A673 (cell line): ENCODE results near the gene KIF12. TPM values are rescaled to one million over a fixed set of nuclear protein-coding genes. Genes with fewer than 3 reads are reported as not detected.

Experiments used
- BruUV-seq: library from RNA; stranded (reverse); fragments of 400-500 nt; replicated peaks from 2 replicates; lab custom pipeline; 2021; lab: Mats Ljungman, UMichigan
- CTCF ChIA-PET: fragments of 300-600 bp; sonication (Branson Sonifier 250); formaldehyde crosslinking; loops from one replicate; lab custom pipeline; 2022; ENCODE audit warnings: antibody characterized with exemption; lab: Charles Lee
- POLR2A ChIA-PET: fragments of 300-600 bp; sonication (Branson Sonifier 250); formaldehyde crosslinking; loops from one replicate; lab custom pipeline; 2022; ENCODE audit warnings: antibody characterized with exemption; ENCODE audit not compliant: low non-redundant PET; lab: Charles Lee
- DNase-seq: peaks from one replicate; pipeline ENCODE4 v3.0.0-alpha.2; 2015; ENCODE audit warnings: low spot score
- H3K27ac ChIP-seq: fragments of 200-600 bp; sonication (generic); 2 replicates; pipeline ENCODE4 v1.5.1; 2016; ENCODE audit warnings: mixed run types, low read depth, mild to moderate bottlenecking, mixed read lengths, antibody characterized with exemption, low read length; ENCODE audit not compliant: poor library complexity, severe bottlenecking
- H3K27me3 ChIP-seq: fragments of 200-600 bp; sonication (generic); replicated peaks from 2 replicates; pipeline ENCODE4 v1.6.1; 2017; ENCODE audit warnings: mixed run types, low read depth, mild to moderate bottlenecking, mixed read lengths, antibody characterized with exemption, low read length; ENCODE audit not compliant: insufficient read depth, poor library complexity
- H3K36me3 ChIP-seq: fragments of 200-600 bp; sonication (generic); 2 replicates; pipeline ENCODE4 v1.6.1; 2016; ENCODE audit warnings: mixed run types, mild to moderate bottlenecking, mixed read lengths, antibody characterized with exemption, low read length; ENCODE audit not compliant: insufficient read depth, poor library complexity, severe bottlenecking
- H3K4me1 ChIP-seq: fragments of 200-600 bp; sonication (generic); 2 replicates; pipeline ENCODE4 v1.6.1; 2017; ENCODE audit warnings: mixed run types, mild to moderate bottlenecking, mixed read lengths, antibody characterized with exemption, low read length; ENCODE audit not compliant: insufficient read depth, poor library complexity, severe bottlenecking
- H3K4me3 ChIP-seq: fragments of 200-600 bp; sonication (generic); 2 replicates; pipeline ENCODE4 v1.5.1; 2016; ENCODE audit warnings: low read depth, mixed run types, mild to moderate bottlenecking, mixed read lengths, low read length; ENCODE audit not compliant: poor library complexity, severe bottlenecking
- H3K9me3 ChIP-seq: fragments of 200-600 bp; sonication (generic); 2 replicates; pipeline ENCODE4 v1.6.1; 2016; ENCODE audit warnings: mixed run types, low read depth, mild to moderate bottlenecking, mixed read lengths, antibody characterized with exemption, low read length; ENCODE audit not compliant: poor library complexity, severe bottlenecking
- EZH2 ChIP-seq: fragments of 200-600 bp; sonication (generic); IDR thresholded peaks from 2 replicates; pipeline ENCODE4 v1.6.1; 2017; ENCODE audit warnings: borderline replicate concordance, low read depth, mild to moderate bottlenecking, mixed read lengths, antibody characterized with exemption, low read length; ENCODE audit not compliant: poor library complexity, severe bottlenecking
- intact Hi-C: fragments of 100-400 bp; cut with micrococcal nuclease; formaldehyde crosslinking; loops from one replicate; pipeline ENCODE4 v1.10.0; 2022; ENCODE audit not compliant: unreplicated experiment
- total RNA-seq: library from RNA; stranded (reverse); gene quantifications from 2 replicates; pipeline ENCODE4 v1.2.3, GENCODE V29; 2021
- TF ChIP-seq, protein P1 (sequence below): fragments of 300-800, 200-600 bp; sonication (generic); conservative IDR thresholded peaks from 2 replicates; pipeline ENCODE4 v1.5.1; 2017; ENCODE audit warnings: low read depth, mild to moderate bottlenecking, antibody characterized with exemption, low read length, moderate library complexity, mixed read lengths

Gene KIF12
- total RNA-seq, 1 experiment from 2014 or later = not detected

DNA sequence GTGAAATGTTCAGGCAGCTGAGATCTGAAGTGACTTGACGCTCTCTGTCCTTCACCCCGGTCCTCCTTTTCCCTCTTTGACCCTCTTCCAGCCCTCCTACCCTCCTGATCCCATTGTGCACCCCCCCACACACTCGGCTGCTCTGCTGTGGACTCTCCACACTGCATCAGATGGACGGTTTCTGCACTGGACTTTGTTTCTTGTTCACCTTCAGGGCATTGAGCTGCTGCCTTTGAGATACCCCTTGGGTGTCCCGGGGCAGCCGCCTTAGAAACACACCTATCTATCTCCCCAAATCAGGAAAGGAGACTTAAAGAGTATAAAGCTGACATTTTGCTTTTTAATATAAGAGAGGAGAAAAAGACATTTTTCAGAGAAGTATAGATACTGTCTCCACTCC is 48.4 kb downstream of the KIF12 start:
- intact Hi-C loops = no loop called here
- no peak overlapping the region for H3K4me3 ChIP-seq
- no peaks in the 10 kb centered on the region for H3K27me3 ChIP-seq
- H3K27ac ChIP-seq = no peak overlapping the region
- POLR2A ChIA-PET = no interaction called here
- no TSS peak for BruUV-seq
- CTCF ChIA-PET = no interaction called here
- no peak for TF ChIP-seq EZH2
- TF ChIP-seq, protein P1, sequence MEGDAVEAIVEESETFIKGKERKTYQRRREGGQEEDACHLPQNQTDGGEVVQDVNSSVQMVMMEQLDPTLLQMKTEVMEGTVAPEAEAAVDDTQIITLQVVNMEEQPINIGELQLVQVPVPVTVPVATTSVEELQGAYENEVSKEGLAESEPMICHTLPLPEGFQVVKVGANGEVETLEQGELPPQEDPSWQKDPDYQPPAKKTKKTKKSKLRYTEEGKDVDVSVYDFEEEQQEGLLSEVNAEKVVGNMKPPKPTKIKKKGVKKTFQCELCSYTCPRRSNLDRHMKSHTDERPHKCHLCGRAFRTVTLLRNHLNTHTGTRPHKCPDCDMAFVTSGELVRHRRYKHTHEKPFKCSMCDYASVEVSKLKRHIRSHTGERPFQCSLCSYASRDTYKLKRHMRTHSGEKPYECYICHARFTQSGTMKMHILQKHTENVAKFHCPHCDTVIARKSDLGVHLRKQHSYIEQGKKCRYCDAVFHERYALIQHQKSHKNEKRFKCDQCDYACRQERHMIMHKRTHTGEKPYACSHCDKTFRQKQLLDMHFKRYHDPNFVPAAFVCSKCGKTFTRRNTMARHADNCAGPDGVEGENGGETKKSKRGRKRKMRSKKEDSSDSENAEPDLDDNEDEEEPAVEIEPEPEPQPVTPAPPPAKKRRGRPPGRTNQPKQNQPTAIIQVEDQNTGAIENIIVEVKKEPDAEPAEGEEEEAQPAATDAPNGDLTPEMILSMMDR = no peak
- no peaks in the 10 kb centered on the region for H3K9me3 ChIP-seq
- no peak for DNase-seq
- H3K36me3 ChIP-seq = peaks cover 16% of the 10 kb centered on the region
- no peaks in the 10 kb centered on the region for H3K4me1 ChIP-seq

DNA sequence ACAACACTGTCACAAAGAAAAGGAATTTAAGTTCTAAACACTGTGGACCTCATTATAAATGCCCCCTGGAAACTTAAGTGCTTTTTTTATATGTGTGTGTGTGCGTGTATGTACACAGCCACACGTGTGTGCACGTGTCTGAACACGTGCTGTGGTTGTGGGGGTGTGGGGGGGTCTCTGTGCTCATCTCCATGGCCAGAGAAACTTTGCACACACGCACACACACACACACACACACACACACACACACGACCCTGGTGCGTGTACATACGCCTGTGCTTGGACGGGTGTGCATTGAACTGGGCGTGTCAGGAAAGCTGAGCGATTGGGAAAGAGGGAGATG is 48.9 kb downstream of the KIF12 start:
- Histone ChIP-seq H3K27me3 (no peaks in the 10 kb centered on the region), H3K9me3 (no peaks in the 10 kb centered on the region), H3K4me1 (no peaks in the 10 kb centered on the region), H3K36me3 (peaks cover 16% of the 10 kb centered on the region), H3K4me3 (no peak overlapping the region), H3K27ac (no peak overlapping the region)
- TF ChIP-seq EZH2 = no peak
- TF ChIP-seq, protein P1 = no peak
- BruUV-seq = no TSS peak
- ChIA-PET CTCF (no interaction called here), POLR2A (no interaction called here)
- DNase-seq = no peak
- intact Hi-C loops = no loop called here

DNA sequence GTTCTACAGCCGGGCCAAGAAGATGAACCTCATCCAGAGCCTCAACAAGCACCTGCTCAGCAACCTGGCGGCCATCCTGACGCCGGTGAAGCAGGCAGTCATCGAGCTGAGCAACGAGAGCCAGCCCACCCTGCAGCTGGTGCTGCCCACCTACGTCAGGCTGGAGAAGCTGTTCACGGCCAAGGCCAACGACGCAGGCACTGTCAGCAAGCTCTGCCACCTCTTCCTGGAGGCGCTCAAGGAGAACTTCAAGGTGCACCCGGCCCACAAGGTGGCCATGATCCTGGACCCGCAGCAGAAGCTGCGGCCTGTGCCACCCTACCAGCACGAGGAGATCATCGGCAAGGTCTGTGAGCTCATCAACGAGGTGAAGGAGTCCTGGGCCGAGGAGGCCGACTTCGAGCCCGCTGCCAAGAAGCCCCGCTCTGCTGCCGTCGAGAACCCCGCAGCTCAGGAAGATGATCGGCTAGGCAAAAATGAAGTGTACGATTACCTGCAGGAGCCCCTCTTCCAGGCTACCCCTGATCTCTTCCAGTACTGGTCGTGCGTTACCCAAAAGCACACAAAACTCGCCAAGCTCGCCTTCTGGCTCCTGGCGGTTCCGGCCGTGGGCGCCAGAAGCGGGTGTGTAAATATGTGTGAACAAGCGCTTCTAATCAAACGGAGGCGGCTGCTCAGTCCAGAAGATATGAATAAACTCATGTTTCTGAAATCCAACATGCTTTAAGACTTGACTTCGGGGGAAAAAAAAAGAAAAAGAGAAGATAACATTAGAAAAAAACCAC is 49.5 kb downstream of the KIF12 start:
- intact Hi-C loops = no loop called here
- H3K36me3 ChIP-seq = peaks cover 16% of the 10 kb centered on the region
- no peaks in the 10 kb centered on the region for H3K27me3 ChIP-seq
- ChIA-PET POLR2A (no interaction called here), CTCF (no interaction called here)
- H3K4me1 ChIP-seq = no peaks in the 10 kb centered on the region
- BruUV-seq = no TSS peak
- H3K27ac ChIP-seq = no peak overlapping the region
- no peak for DNase-seq
- H3K9me3 ChIP-seq = no peaks in the 10 kb centered on the region
- H3K4me3 ChIP-seq = no peak overlapping the region
- TF ChIP-seq, protein P1 = no peak
- no peak for TF ChIP-seq EZH2
